GM10248 (cell line): ENCODE measurements around the gene OR6S1.

Experiments
- CTCF ChIA-PET: fragments of 300-600 bp; sonication (Branson Sonifier 250); formaldehyde crosslinking; extraction: SDS; loops from one replicate; lab custom pipeline; 2021; ENCODE audit warnings: antibody characterized with exemption; lab: Yijun Ruan, JAX
- POLR2A ChIA-PET: fragments of 350-650 bp; sonication (Branson Sonifier 250); formaldehyde crosslinking; extraction: SDS; loops from one replicate; lab custom pipeline; 2020; ENCODE audit warnings: antibody characterized with exemption; lab: Yijun Ruan, JAX
- DNase-seq: peaks from one replicate; pipeline ENCODE4 v3.0.0; 2012; ENCODE audit errors: extremely low spot score
- TF ChIP-seq, protein P1 (sequence below): IDR thresholded peaks from 2 replicates; pipeline ENCODE4 v1.5.1; 2012; ENCODE audit warnings: mild to moderate bottlenecking, low read depth; ENCODE audit errors: extremely low read depth, missing control alignments, control extremely low read depth

OR6S1 gene

DNA sequence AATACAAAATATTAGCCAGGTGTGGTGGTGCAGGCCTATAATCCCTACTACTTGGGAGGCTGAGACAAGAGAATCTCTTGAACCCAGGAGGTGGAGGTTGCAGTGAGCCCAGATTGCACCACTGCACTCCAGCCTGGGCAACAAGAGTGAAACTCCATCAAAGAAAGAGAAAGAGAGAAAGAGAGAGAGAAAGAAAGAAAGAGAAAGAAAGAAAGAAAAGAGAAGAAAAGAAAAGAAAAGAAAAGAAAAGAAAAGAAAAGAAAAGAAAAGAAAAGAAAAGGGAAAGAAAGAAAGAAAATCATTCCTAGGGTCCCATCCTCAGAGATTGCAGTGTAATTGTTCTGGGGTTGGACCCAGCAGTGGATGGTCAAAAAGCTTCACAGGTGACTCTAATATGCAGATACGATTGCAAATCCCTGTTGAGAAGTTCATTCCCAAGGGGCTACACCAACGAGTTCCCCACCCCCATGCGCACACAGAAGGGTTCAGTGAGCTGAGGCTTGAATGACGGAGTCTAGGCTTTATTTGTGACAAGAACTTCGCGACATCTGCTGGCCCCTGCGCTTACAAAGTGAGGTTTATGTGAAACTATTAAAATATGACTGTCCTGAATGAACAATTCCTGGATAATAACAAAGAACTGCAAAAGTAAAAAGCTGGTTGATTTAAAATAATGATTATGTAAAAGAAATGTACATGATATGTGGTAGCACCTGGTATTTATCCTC lies 32.9 kb downstream of the OR6S1 start:
- CTCF ChIA-PET, result interaction anchor here (0.7 to 8.1 kb wide), 29 partner anchors 9 to 302 kb away, joined by 3 to 101 read pairs (median 4); partner anchors contain the start of genes ANG, CCNB1IP1 and RNASE4
- TF ChIP-seq, protein P1, sequence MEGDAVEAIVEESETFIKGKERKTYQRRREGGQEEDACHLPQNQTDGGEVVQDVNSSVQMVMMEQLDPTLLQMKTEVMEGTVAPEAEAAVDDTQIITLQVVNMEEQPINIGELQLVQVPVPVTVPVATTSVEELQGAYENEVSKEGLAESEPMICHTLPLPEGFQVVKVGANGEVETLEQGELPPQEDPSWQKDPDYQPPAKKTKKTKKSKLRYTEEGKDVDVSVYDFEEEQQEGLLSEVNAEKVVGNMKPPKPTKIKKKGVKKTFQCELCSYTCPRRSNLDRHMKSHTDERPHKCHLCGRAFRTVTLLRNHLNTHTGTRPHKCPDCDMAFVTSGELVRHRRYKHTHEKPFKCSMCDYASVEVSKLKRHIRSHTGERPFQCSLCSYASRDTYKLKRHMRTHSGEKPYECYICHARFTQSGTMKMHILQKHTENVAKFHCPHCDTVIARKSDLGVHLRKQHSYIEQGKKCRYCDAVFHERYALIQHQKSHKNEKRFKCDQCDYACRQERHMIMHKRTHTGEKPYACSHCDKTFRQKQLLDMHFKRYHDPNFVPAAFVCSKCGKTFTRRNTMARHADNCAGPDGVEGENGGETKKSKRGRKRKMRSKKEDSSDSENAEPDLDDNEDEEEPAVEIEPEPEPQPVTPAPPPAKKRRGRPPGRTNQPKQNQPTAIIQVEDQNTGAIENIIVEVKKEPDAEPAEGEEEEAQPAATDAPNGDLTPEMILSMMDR, result no peak
- POLR2A ChIA-PET, result no interaction called here
- no peak for DNase-seq

DNA sequence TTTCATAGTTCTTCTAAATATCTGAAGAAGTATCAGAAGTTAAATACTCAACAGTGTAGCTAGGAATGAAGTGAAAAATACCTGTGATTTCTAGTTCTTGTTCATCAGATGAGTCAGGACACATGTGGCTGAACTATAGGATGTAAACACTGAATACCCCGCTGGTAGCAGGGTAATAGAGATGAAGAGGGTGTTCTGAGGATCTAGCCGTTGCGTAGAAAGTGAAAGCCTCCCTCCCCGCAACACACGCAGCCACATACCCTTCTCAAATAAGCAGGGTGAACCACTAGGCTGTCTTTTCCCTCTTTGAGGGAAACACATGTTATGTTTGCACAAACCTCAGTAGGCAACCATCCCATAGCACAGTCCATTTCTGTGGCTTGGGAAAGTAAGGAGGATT lies 33.9 kb downstream of the OR6S1 start:
- ChIA-PET POLR2A (no interaction called here), CTCF (interaction anchor here (1.0 to 8.1 kb wide), 15 partner anchors 10 to 280 kb away, joined by 3 to 101 read pairs (median 6); partner anchors contain the start of genes CCNB1IP1 and RNASE4)
- DNase-seq, result no peak
- TF ChIP-seq, protein P1, result no peak

DNA sequence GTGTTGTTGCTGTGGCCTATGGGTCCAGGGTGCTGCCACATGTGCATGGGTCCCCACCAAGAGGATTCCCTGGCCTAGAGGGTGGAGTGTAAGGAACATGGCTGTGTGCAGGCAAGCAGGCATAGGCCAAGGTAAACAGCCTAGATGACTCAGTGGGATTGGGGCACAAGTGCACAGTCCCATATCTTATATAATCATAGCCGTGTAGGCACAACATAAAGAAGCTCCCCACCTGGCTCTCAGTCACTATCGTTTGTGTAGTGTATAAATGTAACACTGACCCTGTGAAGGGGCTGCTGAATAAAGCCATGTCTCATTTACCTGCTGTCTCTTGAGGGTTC lies 34.6 kb downstream of the OR6S1 start:
- POLR2A ChIA-PET, result no interaction called here
- DNase-seq, result no peak
- CTCF ChIA-PET, result interaction anchor here (1.0 to 8.1 kb wide), 11 partner anchors 10 to 279 kb away, joined by 3 to 101 read pairs (median 6); partner anchors contain the start of gene RNASE4

DNA sequence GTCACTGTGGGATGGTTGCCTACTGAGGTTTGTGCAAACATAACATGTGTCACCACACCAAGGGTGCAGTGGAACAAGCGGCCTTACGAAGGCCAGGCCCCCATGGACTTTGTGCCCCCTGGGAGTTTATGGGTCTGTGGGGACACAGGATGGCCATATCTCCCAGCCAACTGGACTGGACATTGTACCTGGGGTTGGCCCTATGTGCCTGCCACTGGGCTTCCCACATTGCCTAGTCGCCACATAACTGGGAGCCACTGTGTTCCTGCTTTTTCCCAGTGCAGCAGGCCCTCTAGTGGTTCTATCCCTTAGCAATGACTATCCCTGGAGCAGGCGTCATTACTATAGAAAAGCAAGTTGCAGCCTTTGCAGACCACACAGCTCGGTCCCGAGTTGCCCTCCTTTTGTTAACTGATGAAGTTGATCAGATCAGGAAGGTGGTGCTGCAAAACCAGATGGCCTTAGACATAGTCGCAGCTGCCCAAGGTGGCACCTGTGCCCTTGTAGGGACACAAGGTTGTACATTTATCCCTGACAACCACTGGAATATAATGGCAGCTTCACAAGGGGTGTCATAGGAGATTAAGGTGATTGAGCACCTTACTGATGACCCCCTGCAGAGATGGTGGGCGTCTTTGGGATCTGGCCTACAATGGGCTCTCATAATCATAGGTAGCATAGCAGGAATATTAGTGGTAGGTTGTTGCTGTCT lies 35.1 kb downstream of the OR6S1 start:
- TF ChIP-seq, protein P1, result peak; percentile 44
- no peak for DNase-seq
- ChIA-PET POLR2A (no interaction called here), CTCF (interaction anchor here (1.3 to 8.1 kb wide), 7 partner anchors 9 to 279 kb away, joined by 3 to 101 read pairs (median 7); partner anchors contain the start of gene RNASE4)

More for the DNA sequence above, 34.6 kb downstream of the OR6S1 start:
- TF ChIP-seq, protein P1, result no peak

DNA sequence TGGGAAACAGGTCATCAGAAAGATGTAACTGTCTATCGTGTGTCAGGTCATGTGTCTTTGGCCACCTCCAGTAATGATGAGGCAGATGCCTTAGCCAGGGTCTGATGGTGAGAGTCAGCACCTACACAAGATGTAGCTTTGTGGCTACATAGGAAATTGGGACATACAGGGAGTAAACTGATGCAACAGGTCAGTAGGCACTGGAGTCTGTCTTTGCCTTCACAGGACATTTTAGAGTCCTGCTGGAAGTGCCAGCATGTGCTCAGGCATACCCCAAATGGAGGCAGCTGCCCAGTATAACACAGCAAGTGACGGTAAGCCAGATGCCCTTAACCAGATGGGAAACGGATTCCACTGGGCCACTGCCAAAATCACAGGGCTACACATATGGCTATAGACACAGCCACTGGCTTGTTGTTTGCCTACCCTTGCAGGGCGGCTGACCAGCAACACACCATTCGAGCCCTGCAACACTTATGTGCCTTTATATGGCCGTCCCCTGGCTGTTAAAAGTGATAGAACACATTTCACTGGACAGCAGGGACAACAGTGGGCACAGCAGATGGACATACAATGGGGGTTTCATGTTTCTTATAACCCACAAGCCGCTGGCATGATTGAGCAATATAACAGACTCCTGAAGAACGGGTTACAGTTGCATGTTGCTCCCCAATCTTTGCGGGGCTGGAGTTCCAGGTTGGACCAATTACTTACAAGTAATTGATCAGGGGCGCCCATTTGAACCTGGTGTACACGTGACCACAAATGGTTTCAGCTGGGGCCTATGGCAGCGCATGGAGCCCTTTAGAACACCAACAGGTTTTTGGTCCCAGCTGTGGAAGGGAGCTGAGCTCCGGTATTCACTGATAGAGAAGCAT lies 37.4 kb downstream of the OR6S1 start:
- POLR2A ChIA-PET, result no interaction called here
- TF ChIP-seq, protein P1, result no peak
- no peak for DNase-seq
- CTCF ChIA-PET, result interaction anchor here (0.9 to 8.1 kb wide), 6 partner anchors 56 to 367 kb away, joined by 3 to 101 read pairs (median 4); no protein-coding TSS in a partner anchor
